ENCODE results near the gene HOXB9. TPM values are rescaled to one million over a fixed set of nuclear protein-coding genes. Genes with fewer than 3 reads are reported as not detected.
A peak's percentile ranks its signal among the peaks of the same experiment; 100 is the strongest.

HOXB9 gene
- total and polyA plus RNA-seq, 8 donors = 11.3 TPM; not detected in 7

- 31 to 68% (median 43%) methylated on average over 10 of the region's 10 CpGs for WGBS, 5 donors
- no peaks in the 10 kb centered on the region for H3K36me3 ChIP-seq
- DNase-seq = no peak
- H3K27ac ChIP-seq = peak overlapping the region in 2 of 5 donors; percentile 81 to 95
- H3K9me3 ChIP-seq = peaks cover 0 to 3% (median 0%) of the 10 kb centered on the region in 4 donors
- intact Hi-C loops (cut with DNase I; ENCODE audit: low total_unique reads) = no loop called here
- peaks cover 0 to 100% (median 100%) of the 10 kb centered on the region in 3 donors for H3K27me3 ChIP-seq
- no peak for TF ChIP-seq POLR2A (IDR thresholded peaks at IDR 0.05)
- no peak for TF ChIP-seq POLR2AphosphoS5 (IDR thresholded peaks at IDR 0.05)
- TF ChIP-seq, protein P1, sequence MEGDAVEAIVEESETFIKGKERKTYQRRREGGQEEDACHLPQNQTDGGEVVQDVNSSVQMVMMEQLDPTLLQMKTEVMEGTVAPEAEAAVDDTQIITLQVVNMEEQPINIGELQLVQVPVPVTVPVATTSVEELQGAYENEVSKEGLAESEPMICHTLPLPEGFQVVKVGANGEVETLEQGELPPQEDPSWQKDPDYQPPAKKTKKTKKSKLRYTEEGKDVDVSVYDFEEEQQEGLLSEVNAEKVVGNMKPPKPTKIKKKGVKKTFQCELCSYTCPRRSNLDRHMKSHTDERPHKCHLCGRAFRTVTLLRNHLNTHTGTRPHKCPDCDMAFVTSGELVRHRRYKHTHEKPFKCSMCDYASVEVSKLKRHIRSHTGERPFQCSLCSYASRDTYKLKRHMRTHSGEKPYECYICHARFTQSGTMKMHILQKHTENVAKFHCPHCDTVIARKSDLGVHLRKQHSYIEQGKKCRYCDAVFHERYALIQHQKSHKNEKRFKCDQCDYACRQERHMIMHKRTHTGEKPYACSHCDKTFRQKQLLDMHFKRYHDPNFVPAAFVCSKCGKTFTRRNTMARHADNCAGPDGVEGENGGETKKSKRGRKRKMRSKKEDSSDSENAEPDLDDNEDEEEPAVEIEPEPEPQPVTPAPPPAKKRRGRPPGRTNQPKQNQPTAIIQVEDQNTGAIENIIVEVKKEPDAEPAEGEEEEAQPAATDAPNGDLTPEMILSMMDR (IDR thresholded peaks at IDR 0.05) = no peak
- no peak for TF ChIP-seq EP300 (IDR thresholded peaks at IDR 0.05)
- H3K4me1 ChIP-seq = peaks cover 0 to 39% (median 33%) of the 10 kb centered on the region in 4 donors
- peak overlapping the region in 2 of 4 donors; percentile 47 to 49 for H3K4me3 ChIP-seq
These were observed 20.7 kb downstream of the HOXB9 start for GRCh38 chr17:48605409-48605919.

- intact Hi-C loops (cut with DNase I; ENCODE audit: low total_unique reads) = no loop called here
- H3K4me3 ChIP-seq = peak within 1 kb of the TSS; percentile 25 to 49 (median 43)
- peak in 1 of 2 donors; percentile 66 for DNase-seq
- no peaks in the 10 kb centered on the region for H3K36me3 ChIP-seq
- peak in 1 of 3 donors; percentile 28 for TF ChIP-seq POLR2AphosphoS5 (IDR thresholded peaks at IDR 0.05)
- no peak for TF ChIP-seq EP300 (IDR thresholded peaks at IDR 0.05)
- TF ChIP-seq, protein P1 (IDR thresholded peaks at IDR 0.05) = no peak
- TF ChIP-seq POLR2A (IDR thresholded peaks at IDR 0.05) = no peak
- H3K9me3 ChIP-seq = peaks cover 0 to 3% (median 0%) of the 10 kb centered on the region in 4 donors
- 23 to 42% (median 33%) methylated on average over 16 of the region's 16 CpGs for WGBS, 5 donors
- peak within 1 kb of the TSS in 4 of 5 donors; percentile 52 to 95 (median 73) for H3K27ac ChIP-seq
- H3K27me3 ChIP-seq = peaks cover 0 to 100% (median 100%) of the 10 kb centered on the region in 3 donors
- peaks cover 0 to 39% (median 27%) of the 10 kb centered on the region in 4 donors for H3K4me1 ChIP-seq
These were observed 21.3 kb downstream of the HOXB9 start, which contains the start of gene HOXB6 for GRCh38 chr17:48604770-48605329. Gene HOXB6 (minus strand): TSS chr17:48604986. CDS start chr17:48598150, 6,836 bp downstream.

- H3K36me3 ChIP-seq = no peaks in the 10 kb centered on the region
- H3K4me1 ChIP-seq = peaks cover 0 to 39% (median 25%) of the 10 kb centered on the region in 4 donors
- peak overlapping the region; percentile 25 to 49 (median 43) for H3K4me3 ChIP-seq
- H3K9me3 ChIP-seq = peaks cover 0 to 3% (median 0%) of the 10 kb centered on the region in 4 donors
- peak overlapping the region in 4 of 5 donors; percentile 52 to 95 (median 73) for H3K27ac ChIP-seq
- H3K27me3 ChIP-seq = peaks cover 0 to 100% (median 100%) of the 10 kb centered on the region in 3 donors
- intact Hi-C loops (cut with DNase I; ENCODE audit: low total_unique reads) = no loop called here
- WGBS, 5 donors = 13 to 39% (median 20%) methylated on average over 20 to 21 of the region's 21 CpGs
- TF ChIP-seq, protein P1 (IDR thresholded peaks at IDR 0.05) = no peak
- peak in 1 of 3 donors; percentile 24 for TF ChIP-seq POLR2AphosphoS5 (IDR thresholded peaks at IDR 0.05)
- DNase-seq = no peak
These were observed 22.0 kb downstream of the HOXB9 start for GRCh38 chr17:48603959-48604769.
